Measurements from ENCODE around the gene RTN4R.

The RTN4R gene

DNA sequence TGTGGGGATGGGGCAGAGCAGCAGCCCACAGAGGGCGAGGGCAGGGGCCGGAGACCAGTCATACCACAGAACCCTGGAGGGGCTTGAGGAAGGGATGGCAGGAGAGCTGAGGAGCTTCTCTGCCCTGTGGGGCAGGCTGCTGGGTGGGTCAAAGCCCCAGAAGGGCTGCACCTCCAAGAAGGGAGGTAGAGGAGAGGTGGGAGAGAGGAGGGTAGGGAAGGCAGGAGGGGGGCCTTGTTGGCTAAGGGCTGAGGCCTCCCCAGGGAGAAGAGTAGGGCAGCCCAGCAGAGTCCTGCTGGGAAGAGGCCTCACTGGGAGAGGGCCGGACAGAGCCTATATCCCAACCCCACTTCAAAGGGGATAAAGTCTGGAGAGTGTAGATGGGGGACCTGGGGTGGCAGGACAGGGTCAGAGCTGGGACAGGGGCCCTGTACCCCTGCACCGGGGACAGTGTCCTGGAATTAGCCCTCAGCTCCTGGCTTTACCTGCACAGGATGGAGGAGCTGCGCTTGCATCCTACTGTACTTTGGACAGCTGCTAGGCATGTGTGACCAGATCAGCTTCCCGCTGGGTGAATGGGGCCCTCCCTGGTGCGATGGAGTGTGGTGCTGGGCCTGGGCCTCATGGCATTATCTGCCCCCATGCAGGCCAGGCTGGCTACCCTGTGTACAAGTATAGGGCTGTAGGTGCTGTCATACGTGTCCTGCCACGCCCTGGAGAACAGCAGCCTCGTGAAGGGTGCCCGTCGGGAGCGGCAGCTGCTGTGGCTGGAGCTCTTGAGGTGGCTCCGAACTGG, 44.5 kb upstream of the RTN4R start:
- no peak for TF ChIP-seq POLR2AphosphoS5 (IDR thresholded peaks at IDR 0.05; ENCODE audit: low read depth, low read length)
- TF ChIP-seq TAF1 (IDR thresholded peaks at IDR 0.05; ENCODE audit: borderline replicate concordance, insufficient read depth, low read length), result no peak
- TF ChIP-seq FOXP2 (optimal IDR thresholded peaks at IDR 0.05; ENCODE audit: borderline replicate concordance, extremely low read depth, extremely low read length, insufficient read depth), result no peak
- TF ChIP-seq SIN3A (IDR thresholded peaks at IDR 0.05; ENCODE audit: borderline replicate concordance, insufficient read depth, low read length), result no peak
- TF ChIP-seq, protein P1, sequence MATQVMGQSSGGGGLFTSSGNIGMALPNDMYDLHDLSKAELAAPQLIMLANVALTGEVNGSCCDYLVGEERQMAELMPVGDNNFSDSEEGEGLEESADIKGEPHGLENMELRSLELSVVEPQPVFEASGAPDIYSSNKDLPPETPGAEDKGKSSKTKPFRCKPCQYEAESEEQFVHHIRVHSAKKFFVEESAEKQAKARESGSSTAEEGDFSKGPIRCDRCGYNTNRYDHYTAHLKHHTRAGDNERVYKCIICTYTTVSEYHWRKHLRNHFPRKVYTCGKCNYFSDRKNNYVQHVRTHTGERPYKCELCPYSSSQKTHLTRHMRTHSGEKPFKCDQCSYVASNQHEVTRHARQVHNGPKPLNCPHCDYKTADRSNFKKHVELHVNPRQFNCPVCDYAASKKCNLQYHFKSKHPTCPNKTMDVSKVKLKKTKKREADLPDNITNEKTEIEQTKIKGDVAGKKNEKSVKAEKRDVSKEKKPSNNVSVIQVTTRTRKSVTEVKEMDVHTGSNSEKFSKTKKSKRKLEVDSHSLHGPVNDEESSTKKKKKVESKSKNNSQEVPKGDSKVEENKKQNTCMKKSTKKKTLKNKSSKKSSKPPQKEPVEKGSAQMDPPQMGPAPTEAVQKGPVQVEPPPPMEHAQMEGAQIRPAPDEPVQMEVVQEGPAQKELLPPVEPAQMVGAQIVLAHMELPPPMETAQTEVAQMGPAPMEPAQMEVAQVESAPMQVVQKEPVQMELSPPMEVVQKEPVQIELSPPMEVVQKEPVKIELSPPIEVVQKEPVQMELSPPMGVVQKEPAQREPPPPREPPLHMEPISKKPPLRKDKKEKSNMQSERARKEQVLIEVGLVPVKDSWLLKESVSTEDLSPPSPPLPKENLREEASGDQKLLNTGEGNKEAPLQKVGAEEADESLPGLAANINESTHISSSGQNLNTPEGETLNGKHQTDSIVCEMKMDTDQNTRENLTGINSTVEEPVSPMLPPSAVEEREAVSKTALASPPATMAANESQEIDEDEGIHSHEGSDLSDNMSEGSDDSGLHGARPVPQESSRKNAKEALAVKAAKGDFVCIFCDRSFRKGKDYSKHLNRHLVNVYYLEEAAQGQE (IDR thresholded peaks at IDR 0.05; ENCODE audit: insufficient read depth in 1 of 2, low read depth in 2 of 2, low read length in 2 of 2), result no peak

DNA sequence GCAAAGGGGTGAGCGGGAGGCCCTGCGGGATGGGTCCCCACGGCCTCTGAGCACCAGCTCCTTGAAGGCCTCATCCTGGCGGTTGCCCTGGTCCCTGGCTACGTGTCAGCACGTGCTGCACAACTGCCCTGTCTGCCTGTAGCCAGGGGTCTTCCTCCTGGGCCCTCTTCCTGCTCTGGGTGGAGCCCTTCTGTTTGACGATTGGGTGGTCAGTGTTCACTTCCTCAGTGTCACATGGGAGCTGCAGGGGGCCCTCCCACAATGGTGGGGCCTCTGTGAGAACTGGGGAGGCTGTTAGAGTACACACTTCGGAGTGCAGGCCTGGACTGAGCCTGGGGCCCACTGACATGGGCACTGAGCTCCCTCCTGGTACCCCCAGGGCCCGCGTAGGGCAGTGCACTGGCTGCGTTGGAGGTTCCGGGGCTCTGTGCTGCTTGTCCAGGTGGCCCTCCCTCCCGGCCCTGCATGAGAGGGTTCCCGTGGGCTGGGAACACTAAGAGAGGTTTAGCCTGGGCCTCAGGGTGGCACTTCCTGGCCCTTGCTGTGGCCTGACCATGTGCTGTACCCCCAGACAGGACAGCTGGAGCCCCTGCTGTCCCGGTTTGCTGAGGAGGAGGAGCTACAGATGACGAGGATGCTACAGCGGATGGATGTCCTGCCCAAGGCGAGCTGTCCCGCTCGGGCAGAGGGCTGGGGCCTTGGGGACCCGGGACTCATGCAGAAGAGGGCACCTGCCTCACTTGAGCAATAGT, 38.0 kb upstream of the RTN4R start:
- TF ChIP-seq POLR2AphosphoS5 (IDR thresholded peaks at IDR 0.05; ENCODE audit: low read depth, low read length), result no peak
- no peak for TF ChIP-seq SIN3A (IDR thresholded peaks at IDR 0.05; ENCODE audit: borderline replicate concordance, insufficient read depth, low read length)
- TF ChIP-seq, protein P1 (IDR thresholded peaks at IDR 0.05; ENCODE audit: insufficient read depth in 1 of 2, low read depth in 2 of 2, low read length in 2 of 2), result no peak
- no peak for TF ChIP-seq FOXP2 (optimal IDR thresholded peaks at IDR 0.05; ENCODE audit: borderline replicate concordance, extremely low read depth, extremely low read length, insufficient read depth)
- no peak for TF ChIP-seq TAF1 (IDR thresholded peaks at IDR 0.05; ENCODE audit: borderline replicate concordance, insufficient read depth, low read length)

GRCh38 chr22:20304646-20305045, 36.5 kb upstream of the RTN4R start:
- TF ChIP-seq SIN3A (IDR thresholded peaks at IDR 0.05; ENCODE audit: borderline replicate concordance, insufficient read depth, low read length) (no peak), TAF1 (IDR thresholded peaks at IDR 0.05; ENCODE audit: borderline replicate concordance, insufficient read depth, low read length) (no peak), FOXP2 (optimal IDR thresholded peaks at IDR 0.05; ENCODE audit: borderline replicate concordance, extremely low read depth, extremely low read length, insufficient read depth) (no peak), POLR2AphosphoS5 (IDR thresholded peaks at IDR 0.05; ENCODE audit: low read depth, low read length) (no peak)
- TF ChIP-seq, protein P1 (IDR thresholded peaks at IDR 0.05; ENCODE audit: insufficient read depth in 1 of 2, low read depth in 2 of 2, low read length in 2 of 2), result no peak

DNA sequence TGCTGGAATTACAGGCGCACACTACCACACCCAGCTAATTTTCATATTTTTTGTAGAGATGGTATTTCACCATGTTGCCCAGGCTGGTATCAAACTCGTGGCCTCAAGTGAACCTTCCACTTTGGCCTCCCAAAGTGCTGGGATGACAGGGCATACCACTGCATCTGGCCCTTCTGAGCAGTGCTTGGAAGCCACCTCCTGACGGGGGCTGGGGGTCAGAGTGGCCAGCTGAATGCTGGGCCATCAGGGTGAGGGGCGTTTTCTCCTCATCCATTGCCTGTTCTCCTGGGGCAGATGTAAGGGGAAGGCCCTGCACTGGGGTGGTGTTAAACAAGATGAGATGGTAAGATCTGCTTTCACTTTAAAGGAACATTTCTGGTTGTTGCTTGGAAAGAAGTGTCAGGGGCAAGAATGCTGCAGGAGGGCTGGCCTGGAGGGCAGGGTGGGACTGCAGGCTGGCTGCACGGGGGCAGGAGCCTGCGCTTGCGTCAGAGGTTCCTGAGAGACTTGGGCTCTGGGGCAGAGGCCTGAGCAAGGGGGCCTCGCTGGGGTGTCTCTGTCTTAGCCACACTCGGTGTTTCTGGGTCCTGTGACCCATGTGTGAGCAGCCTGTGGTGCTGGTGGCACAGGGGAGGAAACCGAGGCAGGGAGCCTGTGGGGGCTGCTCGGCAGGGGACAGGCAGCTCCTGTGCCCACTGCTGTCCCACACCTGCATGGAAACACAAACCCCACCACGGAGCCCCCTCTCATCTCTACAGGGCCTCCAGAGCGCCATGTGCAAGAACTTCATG, 34.5 kb upstream of the RTN4R start:
- TF ChIP-seq, protein P1 (IDR thresholded peaks at IDR 0.05; ENCODE audit: insufficient read depth in 1 of 2, low read depth in 2 of 2, low read length in 2 of 2), result no peak
- no peak for TF ChIP-seq POLR2AphosphoS5 (IDR thresholded peaks at IDR 0.05; ENCODE audit: low read depth, low read length)
- TF ChIP-seq SIN3A (IDR thresholded peaks at IDR 0.05; ENCODE audit: borderline replicate concordance, insufficient read depth, low read length), result no peak

Data from PFSK-1 (cell line).